GM04504 (cell line): ENCODE results near the gene GON4L.
"Not testable (repeated sequence)": the region's sequence is repeated elsewhere in the genome, so short reads cannot be mapped to it uniquely, and the experiment has no call there.

Experiments
- DNase-seq: peaks from one replicate; pipeline ENCODE4 v3.0.0-alpha.2; 2012; ENCODE audit warnings: low read depth

The GON4L gene

GRCh38 chr1:155856975-155857930 lies at the start of gene GON4L:
GON4L (minus strand) TSS chr1:155857214; CDS start chr1:155853780, 3,434 bp downstream.
- DNase-seq = peak; percentile 79

- no peak for DNase-seq
Measured at GRCh38 chr1:155904261-155904660, 47.2 kb upstream of the GON4L start.

GRCh38 chr1:155900161-155900560 lies 43.1 kb upstream of the GON4L start:
- no peak for DNase-seq

- DNase-seq = no peak
Measured at GRCh38 chr1:155899683-155900082, 42.7 kb upstream of the GON4L start.

GRCh38 chr1:155898888-155899287 lies 41.9 kb upstream of the GON4L start:
- DNase-seq = no peak

GRCh38 chr1:155897746-155898145 lies 40.7 kb upstream of the GON4L start:
- DNase-seq = no peak

GRCh38 chr1:155896476-155896875 lies 39.5 kb upstream of the GON4L start:
- DNase-seq = not testable (repeated sequence)

GRCh38 chr1:155895617-155896016 lies 38.6 kb upstream of the GON4L start:
- not testable (repeated sequence) for DNase-seq

- peak; percentile 85 for DNase-seq
Measured at GRCh38 chr1:155893389-155894142, 36.6 kb upstream of the GON4L start.

GRCh38 chr1:155892796-155893195 lies 35.8 kb upstream of the GON4L start:
- DNase-seq = no peak

GRCh38 chr1:155890251-155890650 lies 33.2 kb upstream of the GON4L start:
- no peak for DNase-seq

- DNase-seq = no peak
Measured at GRCh38 chr1:155889566-155889965, 32.6 kb upstream of the GON4L start.

- no peak for DNase-seq
Measured at GRCh38 chr1:155888481-155888880, 31.5 kb upstream of the GON4L start.

- DNase-seq = no peak
Measured at GRCh38 chr1:155884982-155885381, 28.0 kb upstream of the GON4L start.

GRCh38 chr1:155884031-155884960 lies 27.3 kb upstream of the GON4L start:
- no peak for DNase-seq

GRCh38 chr1:155882766-155883165 lies 25.8 kb upstream of the GON4L start:
- DNase-seq = no peak

GRCh38 chr1:155882235-155882634 lies 25.2 kb upstream of the GON4L start:
- no peak for DNase-seq

GRCh38 chr1:155880950-155881349 lies 23.9 kb upstream of the GON4L start:
- no peak for DNase-seq

- DNase-seq = no peak
Measured at GRCh38 chr1:155880251-155880650, 23.2 kb upstream of the GON4L start.

- DNase-seq = no peak
Measured at GRCh38 chr1:155877945-155878344, 20.9 kb upstream of the GON4L start.

- no peak for DNase-seq
Measured at GRCh38 chr1:155873860-155874259, 16.8 kb upstream of the GON4L start.

- no peak for DNase-seq
Measured at GRCh38 chr1:155872527-155872926, 15.5 kb upstream of the GON4L start.
